HG02759 (cell line): ENCODE measurements around the gene LIFR.
"Not testable (repeated sequence)": the region's sequence is repeated elsewhere in the genome, so short reads cannot be mapped to it uniquely, and the experiment has no call there.

Experiments
- ATAC-seq: cut with Tn5 transposase; IDR thresholded peaks from one replicate; pipeline ENCODE4 v1.9.1; 2021; ENCODE audit warnings: mild to moderate bottlenecking, moderate library complexity; ENCODE audit not compliant: unreplicated experiment

The LIFR gene, protein sequence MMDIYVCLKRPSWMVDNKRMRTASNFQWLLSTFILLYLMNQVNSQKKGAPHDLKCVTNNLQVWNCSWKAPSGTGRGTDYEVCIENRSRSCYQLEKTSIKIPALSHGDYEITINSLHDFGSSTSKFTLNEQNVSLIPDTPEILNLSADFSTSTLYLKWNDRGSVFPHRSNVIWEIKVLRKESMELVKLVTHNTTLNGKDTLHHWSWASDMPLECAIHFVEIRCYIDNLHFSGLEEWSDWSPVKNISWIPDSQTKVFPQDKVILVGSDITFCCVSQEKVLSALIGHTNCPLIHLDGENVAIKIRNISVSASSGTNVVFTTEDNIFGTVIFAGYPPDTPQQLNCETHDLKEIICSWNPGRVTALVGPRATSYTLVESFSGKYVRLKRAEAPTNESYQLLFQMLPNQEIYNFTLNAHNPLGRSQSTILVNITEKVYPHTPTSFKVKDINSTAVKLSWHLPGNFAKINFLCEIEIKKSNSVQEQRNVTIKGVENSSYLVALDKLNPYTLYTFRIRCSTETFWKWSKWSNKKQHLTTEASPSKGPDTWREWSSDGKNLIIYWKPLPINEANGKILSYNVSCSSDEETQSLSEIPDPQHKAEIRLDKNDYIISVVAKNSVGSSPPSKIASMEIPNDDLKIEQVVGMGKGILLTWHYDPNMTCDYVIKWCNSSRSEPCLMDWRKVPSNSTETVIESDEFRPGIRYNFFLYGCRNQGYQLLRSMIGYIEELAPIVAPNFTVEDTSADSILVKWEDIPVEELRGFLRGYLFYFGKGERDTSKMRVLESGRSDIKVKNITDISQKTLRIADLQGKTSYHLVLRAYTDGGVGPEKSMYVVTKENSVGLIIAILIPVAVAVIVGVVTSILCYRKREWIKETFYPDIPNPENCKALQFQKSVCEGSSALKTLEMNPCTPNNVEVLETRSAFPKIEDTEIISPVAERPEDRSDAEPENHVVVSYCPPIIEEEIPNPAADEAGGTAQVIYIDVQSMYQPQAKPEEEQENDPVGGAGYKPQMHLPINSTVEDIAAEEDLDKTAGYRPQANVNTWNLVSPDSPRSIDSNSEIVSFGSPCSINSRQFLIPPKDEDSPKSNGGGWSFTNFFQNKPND

GRCh38 chr5:38556599-38557307, at the start of gene LIFR:
Gene LIFR (minus strand): TSS chr5:38556646. CDS start chr5:38530647, 25,999 bp downstream.
- peak; percentile 77 for ATAC-seq

DNA sequence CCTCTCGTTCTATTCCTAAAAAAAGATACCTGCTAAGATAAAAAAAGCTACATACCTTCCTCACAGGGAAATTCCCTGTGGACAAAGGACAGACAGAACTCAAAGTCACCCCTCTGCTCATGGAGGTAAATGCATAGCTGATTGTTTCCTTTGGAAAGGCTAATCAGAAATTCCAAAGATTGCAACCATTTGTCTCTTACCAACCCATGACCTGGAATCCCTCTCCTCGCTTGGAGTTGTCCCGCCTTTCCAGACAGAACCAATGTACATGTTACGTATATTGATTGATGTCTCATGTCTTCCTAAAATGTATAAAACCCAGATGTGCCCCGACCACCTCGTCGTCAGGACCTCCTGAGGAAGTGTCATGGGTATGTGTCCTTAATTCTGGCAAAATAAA, 49.2 kb upstream of the LIFR start:
- ATAC-seq = no peak

GRCh38 chr5:38603691-38604090, 47.2 kb upstream of the LIFR start:
- no peak for ATAC-seq

GRCh38 chr5:38602641-38603040, 46.2 kb upstream of the LIFR start:
- no peak for ATAC-seq

- no peak for ATAC-seq
Observed at GRCh38 chr5:38601863-38602298, 45.4 kb upstream of the LIFR start.

DNA sequence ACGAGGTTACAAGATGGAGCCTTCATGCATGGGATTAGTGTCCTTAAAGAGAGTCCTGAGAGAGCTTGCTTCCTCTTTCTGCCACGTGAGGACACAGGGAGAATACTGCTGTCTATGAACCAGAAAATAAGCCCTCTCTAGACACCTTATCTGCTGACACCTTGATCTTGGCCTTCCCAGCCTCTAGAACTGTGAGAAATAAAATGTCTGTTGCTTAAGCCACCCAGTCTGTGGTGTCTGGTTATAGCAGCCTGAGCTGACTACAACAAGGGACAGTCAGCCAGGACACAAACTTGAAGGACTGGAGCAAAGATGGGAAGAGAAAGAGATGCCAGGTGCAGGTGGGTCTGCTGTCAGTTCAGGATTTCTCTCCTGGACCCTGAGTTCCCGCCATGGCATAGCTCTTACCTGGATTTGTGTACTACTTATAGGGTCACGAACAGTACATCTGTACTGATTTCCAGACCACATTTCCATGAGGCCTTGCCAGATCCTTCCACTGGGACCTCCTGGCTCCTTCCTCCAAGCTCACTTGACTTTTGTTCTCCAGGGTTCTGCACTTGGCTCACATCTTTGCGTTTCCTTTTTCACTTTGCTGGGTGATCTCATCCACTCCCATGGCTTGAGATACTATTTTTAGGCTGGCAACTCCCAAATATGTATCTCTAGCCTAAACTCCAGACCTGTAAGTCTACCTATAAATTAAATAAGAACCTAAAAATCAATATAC, 44.9 kb upstream of the LIFR start:
- ATAC-seq = no peak

- no peak for ATAC-seq
Observed at GRCh38 chr5:38600329-38601045, 44.0 kb upstream of the LIFR start.

GRCh38 chr5:38599751-38600150, 43.3 kb upstream of the LIFR start:
- not testable (repeated sequence) for ATAC-seq

- ATAC-seq = no peak
Observed at GRCh38 chr5:38598994-38599617, 42.7 kb upstream of the LIFR start.

DNA sequence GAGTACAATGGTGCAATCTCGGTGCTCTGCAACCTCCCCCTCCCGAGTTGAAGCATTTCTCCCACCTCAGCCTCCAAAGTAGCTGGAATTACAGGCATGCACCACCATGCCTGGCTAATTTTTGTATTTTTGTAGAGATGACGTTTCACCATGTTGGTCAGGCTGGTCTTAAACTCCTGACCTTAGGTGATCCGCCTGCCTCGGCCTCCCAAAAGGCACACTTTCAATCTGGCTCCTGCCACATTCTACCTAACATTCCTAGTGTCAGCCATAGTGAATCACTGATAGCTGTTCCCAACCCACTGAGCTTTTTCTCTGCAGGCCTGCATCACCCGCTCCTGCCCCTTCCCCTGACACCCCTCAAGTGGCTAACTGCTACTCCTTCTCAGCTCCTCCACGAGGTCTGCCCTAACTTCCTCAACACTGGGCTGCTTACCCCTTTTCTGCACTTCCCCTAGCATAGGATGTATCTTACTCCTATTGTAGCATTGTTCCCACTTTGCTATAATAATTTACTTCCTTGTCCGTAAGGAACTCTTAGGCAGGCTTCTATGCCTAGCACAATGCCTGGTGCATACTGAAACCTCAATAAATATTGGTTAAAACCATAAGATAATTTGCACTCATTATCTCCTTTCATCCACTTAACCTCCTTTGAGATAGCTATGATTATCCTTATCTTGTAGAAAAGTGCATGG, 42.0 kb upstream of the LIFR start:
- no peak for ATAC-seq

- no peak for ATAC-seq
Observed at GRCh38 chr5:38596981-38597380, 40.5 kb upstream of the LIFR start.

DNA sequence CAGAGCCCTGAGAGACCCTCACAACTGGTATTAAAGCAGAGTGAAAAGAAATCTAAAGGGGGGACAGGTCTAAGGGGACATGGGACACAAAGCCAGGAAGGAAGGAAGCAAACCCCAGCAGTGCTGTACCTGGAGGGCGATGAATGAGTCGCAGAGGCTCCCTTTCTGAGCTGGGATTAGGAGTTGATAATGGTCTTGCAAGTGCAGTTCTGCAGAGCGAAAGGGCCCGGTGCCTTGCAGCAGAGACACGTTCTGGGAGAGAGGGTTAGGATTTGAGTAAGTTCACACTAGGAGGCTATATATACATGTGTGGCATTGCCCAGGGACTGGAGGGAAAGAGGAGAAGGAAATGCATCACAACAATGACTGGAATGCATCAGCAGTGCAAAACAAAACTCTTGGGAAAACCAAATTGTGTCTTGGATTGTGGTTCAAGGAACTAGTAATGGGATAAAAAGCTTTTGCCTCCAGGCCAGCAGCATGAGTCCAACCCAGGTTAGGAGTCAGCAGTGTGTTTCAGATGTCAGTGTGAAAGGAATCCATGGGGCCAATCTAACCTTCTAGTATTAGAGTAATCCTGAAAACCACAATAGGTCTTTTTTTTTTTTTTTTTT, 38.8 kb upstream of the LIFR start:
- ATAC-seq = no peak

DNA sequence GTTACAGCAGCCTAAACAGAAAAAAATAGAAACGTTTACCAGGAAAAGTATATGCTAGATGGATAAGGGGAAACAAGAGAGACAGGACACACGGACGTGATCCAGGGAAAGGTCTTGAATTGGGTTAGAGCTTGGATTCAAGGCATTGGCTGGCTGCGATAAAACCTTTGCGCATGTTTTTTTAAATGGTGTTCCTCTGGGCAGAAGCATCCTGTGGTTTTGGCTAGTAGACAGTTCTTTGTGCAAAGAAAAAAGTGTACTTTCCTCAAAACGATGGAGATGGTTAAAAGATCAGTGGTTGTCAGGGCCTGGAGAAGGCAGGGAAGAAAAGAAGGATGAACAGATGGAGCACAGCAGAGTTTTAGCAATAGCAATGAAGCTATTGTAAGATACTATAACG, 37.5 kb upstream of the LIFR start:
- ATAC-seq = no peak

DNA sequence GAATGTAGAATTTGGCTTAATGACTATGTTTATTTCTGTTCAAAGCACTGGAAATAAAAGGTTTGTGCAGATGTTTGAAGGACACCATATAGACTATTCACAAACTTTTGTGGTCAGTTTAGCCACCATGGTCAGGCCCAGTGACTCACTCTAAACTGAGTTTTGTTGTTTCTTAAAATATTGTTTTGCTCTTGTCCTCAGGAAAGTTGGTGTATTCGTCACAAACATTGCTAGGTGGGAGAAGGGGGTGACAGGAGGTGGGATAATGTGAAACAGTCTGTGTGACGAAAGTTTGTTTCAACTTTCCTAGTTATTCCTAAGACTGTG, 35.0 kb upstream of the LIFR start:
- no peak for ATAC-seq

GRCh38 chr5:38590838-38591522, 34.5 kb upstream of the LIFR start:
- ATAC-seq = no peak

GRCh38 chr5:38589629-38590028, 33.2 kb upstream of the LIFR start:
- no peak for ATAC-seq

DNA sequence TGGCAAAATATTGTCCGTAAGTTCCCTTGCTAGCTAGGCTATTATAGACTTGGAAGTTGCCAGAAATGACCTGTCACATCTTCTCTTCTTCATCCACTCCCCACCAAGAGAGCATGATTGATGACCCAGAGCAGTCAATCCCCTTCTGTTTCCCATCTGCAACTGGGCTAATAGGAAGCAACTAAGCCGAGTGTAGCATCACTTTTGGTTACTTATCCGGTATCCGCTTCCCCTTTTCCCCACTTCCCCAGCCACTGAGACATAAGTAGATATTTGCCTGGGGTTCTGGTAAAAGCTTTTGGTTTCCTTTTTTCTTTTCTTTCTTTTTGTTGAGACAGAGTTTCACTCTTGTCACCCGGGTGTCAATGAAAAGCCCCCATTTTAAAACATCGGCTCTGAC, 29.4 kb upstream of the LIFR start:
- ATAC-seq = no peak

- ATAC-seq = no peak
Observed at GRCh38 chr5:38583500-38583899, 27.1 kb upstream of the LIFR start.
